GM18526 (cell line): ENCODE results near the gene ANO6.

Experiments
- POLR2A ChIP-seq: IDR thresholded peaks from 3 replicates; pipeline ENCODE4 v1.6.1; 2011; ENCODE audit not compliant: insufficient read length; ENCODE audit errors: extremely low read depth

ANO6 gene

DNA sequence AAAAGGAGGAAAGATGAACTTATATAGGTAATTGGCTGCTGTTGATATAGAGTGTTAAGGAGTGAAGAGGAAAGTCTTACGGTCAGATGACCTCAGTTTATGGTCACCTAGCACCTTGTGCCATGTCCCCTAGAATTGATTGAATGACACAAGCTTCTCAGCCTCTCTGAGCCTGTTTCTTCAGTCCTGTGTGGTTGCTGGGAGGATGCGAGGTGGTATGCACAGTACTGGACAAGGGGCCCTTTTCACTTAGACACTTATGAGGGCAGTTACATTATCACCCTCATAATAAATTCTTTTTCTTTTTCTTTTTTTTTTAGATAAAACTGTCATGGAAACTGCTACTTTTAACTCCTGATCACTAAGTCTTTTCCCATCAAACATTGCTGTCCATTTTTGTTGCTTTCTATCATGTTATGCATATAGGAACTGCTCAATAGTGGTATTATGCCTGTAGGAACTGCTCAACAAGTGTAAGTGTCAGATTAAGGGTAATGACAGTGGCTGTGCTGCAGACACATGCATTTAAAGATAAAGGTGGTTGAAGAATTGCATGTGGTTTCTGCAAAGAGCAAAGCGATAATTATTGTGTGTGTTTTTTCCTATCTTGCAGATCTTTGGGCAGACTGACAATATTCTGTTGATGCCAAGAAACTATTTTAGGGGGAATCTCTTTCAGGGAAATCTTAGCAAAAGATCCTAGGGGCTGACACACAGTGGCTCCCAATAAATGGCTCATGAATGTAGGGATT is 11.6 kb downstream of the ANO6 start:
- TF ChIP-seq POLR2A, result no peak

DNA sequence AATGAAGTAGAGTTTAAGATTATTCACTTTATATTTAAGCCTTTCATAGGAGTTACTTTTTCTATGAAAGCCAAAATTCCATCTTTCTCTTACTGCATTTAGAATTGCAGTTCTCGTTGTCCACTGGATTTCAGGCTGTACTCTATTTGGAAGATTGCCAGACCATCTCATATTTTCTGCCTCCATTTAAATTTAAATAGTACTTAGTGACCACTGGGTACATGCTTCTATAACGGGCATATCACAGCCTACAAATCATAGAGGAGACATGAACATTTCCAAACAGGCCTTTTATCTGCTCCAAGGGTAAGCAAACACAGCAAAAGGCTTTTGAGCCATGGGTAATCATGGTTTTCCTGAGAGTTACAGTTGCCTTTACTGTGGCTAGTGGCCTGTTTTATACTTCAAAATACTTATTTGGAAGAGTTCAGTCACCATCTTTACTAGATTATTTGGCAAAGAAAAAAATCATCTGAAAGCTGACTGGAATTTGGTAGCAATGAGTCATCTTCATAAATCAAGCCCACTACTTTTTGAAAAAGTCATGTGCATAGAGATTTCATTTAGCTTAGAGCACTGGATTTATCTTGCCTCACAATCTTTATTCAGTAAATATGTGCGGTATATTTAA is 15.7 kb downstream of the ANO6 start:
- no peak for TF ChIP-seq POLR2A

DNA sequence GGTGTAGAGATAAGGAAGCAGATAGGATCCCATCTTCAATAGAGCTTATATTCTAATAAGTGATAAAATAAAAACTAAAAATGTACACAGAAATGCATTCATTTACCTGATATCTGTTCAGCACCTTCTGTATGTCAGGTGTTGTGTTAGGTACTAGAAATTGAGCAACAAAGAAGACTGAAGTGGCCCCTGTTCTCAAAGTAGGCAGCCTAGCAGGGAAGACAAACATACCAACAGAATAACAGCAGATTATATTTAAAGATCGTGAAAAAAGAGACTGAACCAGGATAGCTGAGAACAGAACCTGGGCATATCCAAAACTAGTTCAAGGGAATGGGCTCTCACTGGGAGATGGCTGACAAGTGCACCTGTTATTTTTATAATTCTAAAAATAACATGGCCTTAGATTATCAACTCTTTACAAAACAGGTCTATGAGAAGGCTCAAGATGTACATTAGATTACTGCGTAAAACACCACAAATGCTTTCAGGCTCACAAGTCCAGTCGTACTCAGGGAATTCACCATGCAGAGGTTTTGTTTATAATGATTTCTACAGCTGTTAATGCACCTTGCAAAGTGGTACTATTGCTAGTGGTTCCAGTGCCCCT is 16.4 kb downstream of the ANO6 start:
- no peak for TF ChIP-seq POLR2A

DNA sequence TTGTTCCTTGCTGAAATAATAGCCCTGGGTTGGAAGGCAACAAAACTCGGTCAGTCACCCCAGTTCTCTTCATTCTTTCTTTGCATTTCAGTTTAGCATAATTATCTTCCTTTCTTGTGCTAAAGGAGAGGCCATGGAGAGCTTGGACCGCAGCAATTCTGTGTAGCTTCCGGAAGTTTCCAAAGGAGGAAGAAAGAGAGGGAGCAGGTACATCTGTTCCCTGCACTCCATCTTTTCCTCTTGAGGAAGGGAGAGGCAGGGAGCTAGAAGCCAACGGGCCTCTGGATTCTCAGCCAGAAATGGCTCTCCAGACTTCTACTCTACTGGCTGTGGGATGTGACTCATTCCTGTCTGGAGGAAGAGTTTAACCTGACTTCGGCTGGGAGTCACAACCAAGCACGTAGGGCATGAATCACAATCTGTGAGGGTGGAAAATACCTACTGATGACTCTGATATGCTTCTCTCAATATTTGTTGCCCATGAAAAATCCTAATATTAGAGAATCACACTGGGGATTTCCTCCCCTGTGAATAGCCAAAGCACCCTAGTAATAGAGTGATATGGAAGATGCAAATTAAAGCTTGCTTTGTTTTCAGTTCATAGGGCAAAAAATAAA is 17.0 kb downstream of the ANO6 start:
- no peak for TF ChIP-seq POLR2A

DNA sequence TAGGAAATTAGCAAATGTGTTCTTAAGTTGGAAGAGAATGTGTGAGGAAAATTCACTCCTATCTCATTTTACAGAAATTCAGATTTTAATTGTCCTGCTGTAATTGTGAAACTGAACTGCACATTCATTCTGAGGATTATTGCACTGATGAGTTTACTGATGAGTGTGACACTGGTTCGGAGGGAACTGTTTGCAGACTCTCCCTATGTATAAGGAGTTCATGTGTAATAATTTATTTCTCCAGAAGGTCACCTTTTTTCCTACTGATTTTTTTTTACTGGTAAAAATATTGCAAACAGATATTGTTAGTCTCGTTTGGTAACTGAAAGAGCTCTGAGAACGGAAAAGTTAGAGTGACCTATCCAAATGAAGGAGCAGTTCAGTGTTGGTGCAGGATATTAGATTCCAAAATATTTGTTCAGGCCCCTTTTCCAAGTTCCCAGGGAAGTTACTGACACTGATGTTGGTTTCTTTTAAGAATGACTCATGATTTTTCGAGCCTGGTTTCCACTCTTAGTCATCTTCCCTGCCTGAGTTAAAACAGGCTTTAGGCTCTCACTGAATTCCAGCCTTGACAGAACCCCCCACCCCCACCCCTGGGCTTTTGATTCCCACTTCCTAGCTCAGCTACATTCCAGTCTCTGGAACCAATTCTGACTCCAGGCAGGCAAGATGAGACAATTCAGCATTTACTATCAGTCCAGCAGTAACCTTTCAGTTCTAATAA is 18.4 kb downstream of the ANO6 start:
- no peak for TF ChIP-seq POLR2A

DNA sequence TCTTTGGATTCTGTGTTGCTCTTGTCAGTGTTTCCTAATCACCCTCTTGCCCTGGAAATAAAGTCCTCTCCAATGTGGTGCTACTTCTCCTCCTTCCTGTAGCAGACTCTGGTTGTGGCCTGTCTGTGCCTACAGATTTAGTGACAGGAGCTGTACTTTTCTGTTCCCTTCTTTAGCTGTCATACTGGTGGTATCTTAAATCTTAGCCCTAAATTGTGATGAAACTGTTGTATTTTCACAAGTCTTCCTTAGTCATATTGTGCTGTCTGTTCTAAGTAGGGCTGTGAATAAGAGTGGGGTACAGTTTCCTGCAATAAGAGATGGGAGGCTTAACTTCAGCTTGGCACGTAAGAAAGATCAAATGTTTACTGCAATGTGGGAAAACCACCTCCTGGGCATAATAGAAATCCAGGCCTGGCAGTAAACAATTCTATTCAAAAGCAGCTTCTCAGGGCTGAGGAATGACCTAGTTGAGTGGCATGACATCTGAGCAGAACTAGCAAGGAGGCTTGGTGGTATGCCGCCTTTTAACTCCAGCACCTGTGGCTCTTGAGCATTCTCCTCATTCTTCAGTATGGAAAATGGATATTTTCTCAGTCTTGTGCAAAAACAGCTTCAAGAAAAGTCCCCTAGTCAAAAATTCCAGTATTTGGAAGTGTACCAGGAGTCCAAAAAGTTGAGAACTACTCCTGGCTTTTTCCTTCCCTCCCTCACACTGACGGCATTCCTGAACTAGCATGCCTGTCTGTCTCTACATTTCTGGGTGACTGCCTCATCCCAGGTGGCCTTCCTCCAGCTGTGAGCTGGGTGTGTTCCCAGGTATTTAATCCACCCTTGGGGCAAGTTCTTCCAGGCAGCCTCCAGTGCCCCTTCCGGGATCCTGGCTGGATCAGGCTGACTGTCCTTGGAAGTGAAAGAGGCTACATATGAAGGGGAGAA is 19.5 kb downstream of the ANO6 start:
- no peak for TF ChIP-seq POLR2A

DNA sequence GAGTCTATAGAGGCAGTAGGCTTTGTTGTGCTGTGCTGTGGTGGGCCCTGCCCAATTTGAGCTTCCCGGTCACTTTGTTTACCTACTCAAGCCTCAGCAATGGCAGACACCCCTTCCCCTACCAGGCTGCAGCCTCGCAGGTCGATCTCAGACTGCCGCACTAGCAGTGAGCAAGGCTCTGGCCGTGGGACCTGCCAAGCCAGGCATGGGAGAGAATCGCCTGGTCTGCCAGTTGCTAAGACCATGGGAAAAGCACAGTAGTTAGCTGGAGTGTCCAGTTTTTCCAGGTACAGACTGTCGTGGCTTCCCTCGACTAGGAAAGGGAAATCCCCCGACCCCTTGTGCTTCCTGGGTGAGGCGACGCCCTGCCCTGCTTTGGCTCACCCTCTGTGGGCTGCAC is 26.3 kb downstream of the ANO6 start:
- TF ChIP-seq POLR2A, result no peak

DNA sequence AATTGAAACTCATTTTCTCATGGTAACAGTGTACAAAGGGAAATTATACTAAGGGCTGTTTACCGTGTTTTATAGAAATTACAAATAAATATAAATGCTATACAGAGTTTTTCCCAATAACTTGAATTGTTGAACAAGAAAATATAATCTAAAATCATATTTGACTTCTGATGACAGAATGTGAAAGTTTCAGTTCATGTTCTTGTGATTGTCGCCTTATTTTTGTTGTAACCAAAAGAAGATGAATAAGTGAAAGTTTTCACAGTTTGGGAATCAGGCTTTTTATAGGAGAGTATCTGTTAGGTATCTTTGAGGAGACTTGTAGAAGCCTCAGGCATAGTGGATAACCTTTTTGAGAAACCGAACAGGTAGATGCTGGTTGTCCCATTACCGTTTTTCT is 28.1 kb downstream of the ANO6 start:
- no peak for TF ChIP-seq POLR2A

DNA sequence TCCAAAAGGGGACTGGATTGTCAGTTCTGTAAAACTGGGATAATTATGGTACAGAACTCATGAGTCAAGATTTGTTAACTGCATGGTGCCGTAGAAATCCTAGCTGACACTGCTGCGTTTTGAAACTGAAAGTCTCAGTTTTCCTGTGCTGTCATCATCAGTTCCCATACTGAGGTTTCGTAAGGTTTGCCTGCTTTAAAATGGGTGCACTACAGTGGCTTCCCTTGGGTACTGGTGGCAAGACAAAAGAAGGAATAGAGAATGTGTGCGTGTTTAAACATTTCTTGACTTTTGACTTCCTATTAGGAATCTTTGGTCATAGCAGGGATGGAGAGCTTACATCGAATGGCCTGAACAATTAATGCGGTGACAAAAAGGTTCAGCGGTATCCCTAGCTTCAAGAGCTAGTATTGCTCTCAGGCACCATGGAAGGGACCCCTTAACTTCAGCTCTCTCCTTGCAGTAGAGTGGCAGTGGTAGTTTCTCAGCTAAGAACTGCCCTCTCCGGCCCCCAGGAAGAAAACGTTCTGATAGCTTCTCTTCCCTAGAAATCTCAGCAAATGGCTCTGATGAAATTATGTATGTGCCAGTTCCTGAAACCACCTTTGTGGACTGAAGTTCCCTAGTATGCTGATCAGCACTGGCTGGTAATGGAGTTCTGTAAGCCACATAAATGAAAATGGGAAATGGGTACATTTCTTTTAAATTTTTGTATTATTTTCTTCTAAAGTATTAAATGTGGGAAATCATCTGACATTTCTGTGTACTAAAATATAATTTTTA is 28.9 kb downstream of the ANO6 start:
- no peak for TF ChIP-seq POLR2A

DNA sequence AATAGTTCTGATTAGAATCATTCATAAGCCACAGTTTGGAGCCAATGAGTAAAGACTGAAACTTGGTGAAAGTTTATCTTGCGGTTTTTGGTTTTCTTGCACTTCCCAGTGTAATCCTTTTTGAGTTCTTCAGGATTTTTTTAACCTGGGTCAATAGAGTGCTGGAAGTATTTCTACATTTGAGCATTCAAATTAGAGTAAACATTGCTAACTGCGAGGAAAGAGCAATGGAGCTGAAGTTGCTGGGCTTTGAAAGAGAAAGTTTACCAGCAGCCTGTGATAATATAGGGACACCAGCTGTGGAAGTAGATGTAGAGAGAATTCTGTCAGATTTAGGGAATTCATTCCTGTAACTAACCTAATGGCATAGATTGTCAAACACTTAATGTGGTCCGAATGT is 30.3 kb downstream of the ANO6 start:
- TF ChIP-seq POLR2A, result no peak

DNA sequence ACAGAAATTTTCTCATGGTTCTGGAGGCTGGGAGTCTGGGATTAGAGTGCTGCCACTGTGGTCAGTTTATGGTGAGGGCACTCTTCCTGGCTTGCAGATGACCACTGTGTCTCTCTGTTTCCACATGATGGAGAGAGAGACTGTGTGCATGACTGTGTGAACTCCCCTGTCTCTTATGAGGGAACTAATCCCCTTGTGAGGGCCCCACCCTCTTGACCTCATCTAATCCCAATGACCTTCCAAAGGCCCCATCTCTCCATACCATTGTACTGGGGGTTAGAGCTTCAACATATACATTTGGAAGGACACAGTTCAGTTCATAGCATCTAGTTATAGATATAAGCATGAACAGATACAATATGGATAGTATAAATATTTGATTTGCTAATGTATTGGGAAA is 31.7 kb downstream of the ANO6 start:
- TF ChIP-seq POLR2A, result no peak

DNA sequence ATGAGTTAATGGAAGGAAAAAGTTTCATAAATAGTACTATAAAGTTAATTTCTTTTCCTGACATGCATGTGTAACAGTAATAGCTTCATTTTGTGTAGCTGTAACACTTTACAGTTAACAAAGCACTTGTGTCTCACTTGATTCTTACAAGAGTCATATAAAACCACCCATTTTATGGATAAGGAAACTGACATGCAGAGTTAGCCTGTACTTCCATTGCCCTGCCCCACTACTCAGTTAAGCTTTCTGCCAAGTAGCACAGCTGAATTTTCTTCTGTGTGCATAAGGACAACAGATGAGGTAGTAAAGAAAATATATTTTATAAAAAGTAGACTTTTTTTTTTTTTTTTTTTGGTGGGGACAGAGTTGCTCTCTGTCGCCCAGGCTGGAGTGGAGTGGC is 32.2 kb downstream of the ANO6 start:
- TF ChIP-seq POLR2A, result no peak

DNA sequence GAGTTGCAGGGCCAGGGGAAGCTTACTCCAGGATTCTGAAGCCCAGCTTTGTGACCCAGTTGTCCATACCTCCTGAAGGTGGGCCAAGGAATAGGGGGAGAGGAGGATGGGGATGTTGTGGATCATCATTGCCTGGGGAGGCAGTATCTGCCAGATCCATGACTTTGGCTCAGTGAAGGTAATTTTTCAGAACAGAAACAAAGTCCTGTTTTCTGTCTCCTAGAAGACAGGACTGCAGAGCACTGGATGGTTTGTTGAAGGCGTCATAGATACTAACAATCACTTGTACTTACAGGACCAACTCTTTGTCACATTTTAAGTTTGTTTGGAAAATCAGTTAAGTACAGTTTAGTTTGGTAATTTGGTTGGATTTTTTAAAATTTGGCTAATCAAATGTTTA is 38.4 kb downstream of the ANO6 start:
- no peak for TF ChIP-seq POLR2A

DNA sequence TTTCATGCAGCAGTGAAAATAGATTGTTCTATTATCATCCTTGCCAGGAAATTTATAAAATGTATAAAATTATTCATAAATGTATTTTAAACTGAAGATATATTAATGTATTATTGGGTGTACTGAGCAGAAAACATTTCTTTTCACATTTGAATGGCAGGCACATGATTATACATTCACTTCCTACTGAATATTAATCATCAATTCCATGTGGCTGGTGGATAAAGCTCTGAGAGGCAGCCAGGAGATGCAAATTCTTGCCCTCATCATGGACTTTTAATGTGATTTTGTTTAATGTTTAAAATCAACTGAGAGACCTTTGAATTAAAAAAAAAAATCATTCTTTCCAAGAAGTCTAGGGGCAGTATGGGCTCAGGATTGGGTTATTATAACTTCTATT is 40.8 kb downstream of the ANO6 start:
- TF ChIP-seq POLR2A, result no peak
